ENCODE results near the gene PRDX5.
A peak's percentile ranks its signal among the peaks of the same experiment; 100 is the strongest.

Gene PRDX5

GRCh38 chr11:64355078-64355940 lies 37.4 kb downstream of the PRDX5 start:
- Histone ChIP-seq H3K4me3 (ENCODE audit: low read length, poor library complexity, severe bottlenecking) (no peak overlapping the region), H3K27me3 (ENCODE audit: insufficient read depth, low read length, poor library complexity, severe bottlenecking) (no peaks in the 10 kb centered on the region), H4K20me1 (ENCODE audit: insufficient read depth, low read length, poor library complexity, severe bottlenecking) (peaks cover 5% of the 10 kb centered on the region), H3K9me2 (replicated peaks; ENCODE audit: low read depth, low read length) (no peaks in the 10 kb centered on the region), H3K79me2 (ENCODE audit: insufficient read depth, low read length) (peaks cover 17% of the 10 kb centered on the region; the same call in 1 of the 2 replicates), H3K9me3 (ENCODE audit: insufficient read depth, low read depth, low read length) (no peaks in the 10 kb centered on the region), H3K36me3 (ENCODE audit: insufficient read depth, low read length) (no peaks in the 10 kb centered on the region), H3K4me1 (ENCODE audit: insufficient read depth, low read length, poor library complexity, severe bottlenecking) (peaks cover 21% of the 10 kb centered on the region), H3K9ac (ENCODE audit: low read depth, low read length, poor library complexity, severe bottlenecking) (no peak overlapping the region), H3F3A (ENCODE audit: low read depth) (no peaks in the 10 kb centered on the region), H2AFZ (ENCODE audit: low read length) (no peak overlapping the region), H3K4me2 (ENCODE audit: low read depth, low read length, poor library complexity, severe bottlenecking) (no peak overlapping the region)
- no peak for TF ChIP-seq EZH2phosphoT487 (IDR thresholded peaks at IDR 0.05; ENCODE audit: borderline replicate concordance)
- TF ChIP-seq CTCF (conservative IDR thresholded peaks at IDR 0.05; ENCODE audit: low read length): peak; percentile 45

- no peaks in the 10 kb centered on the region for H3K27me3 ChIP-seq (ENCODE audit: insufficient read depth, low read length, poor library complexity, severe bottlenecking)
- H4K20me1 ChIP-seq (ENCODE audit: insufficient read depth, low read length, poor library complexity, severe bottlenecking): peaks cover 5% of the 10 kb centered on the region
- no peaks in the 10 kb centered on the region for H3F3A ChIP-seq (ENCODE audit: low read depth)
- no peak overlapping the region for H3K9ac ChIP-seq (ENCODE audit: low read depth, low read length, poor library complexity, severe bottlenecking)
- H3K36me3 ChIP-seq (ENCODE audit: insufficient read depth, low read length): peaks cover 6% of the 10 kb centered on the region; the same call in 1 of the 2 replicates
- H3K9me2 ChIP-seq (replicated peaks; ENCODE audit: low read depth, low read length): no peaks in the 10 kb centered on the region
- peaks cover 18% of the 10 kb centered on the region; the same call in 1 of the 2 replicates for H3K79me2 ChIP-seq (ENCODE audit: insufficient read depth, low read length)
- H3K4me3 ChIP-seq (ENCODE audit: low read length, poor library complexity, severe bottlenecking): no peak overlapping the region
- no peaks in the 10 kb centered on the region for H3K9me3 ChIP-seq (ENCODE audit: insufficient read depth, low read depth, low read length)
- peaks cover 29% of the 10 kb centered on the region for H3K4me1 ChIP-seq (ENCODE audit: insufficient read depth, low read length, poor library complexity, severe bottlenecking)
- no peak overlapping the region for H3K4me2 ChIP-seq (ENCODE audit: low read depth, low read length, poor library complexity, severe bottlenecking)
- TF ChIP-seq EZH2phosphoT487 (IDR thresholded peaks at IDR 0.05; ENCODE audit: borderline replicate concordance) (no peak), CTCF (conservative IDR thresholded peaks at IDR 0.05; ENCODE audit: low read length) (peak; percentile 76)
- no peak overlapping the region for H2AFZ ChIP-seq (ENCODE audit: low read length)
These were observed 38.8 kb downstream of the PRDX5 start for GRCh38 chr11:64356498-64357411.

DNA sequence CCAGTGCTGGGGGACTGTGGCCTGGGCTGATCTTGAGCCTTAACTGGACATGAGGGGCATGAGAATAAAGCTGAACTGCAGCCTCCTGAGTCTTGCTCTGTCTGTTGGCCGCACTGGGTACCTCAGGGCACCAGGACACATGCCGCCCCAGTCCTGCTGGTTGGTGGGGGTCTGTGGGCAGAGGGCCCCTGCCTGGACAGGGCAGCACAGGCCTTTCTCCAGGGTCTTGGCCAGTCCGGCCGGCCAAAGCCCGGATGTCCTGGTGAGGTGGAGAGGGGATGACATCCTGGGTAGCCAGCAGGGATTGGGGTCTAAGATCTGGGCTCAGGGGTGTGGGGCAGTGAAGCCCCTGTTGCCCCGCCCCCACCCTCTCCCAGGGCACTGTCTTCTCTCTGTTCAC lies 39.5 kb downstream of the PRDX5 start:
- no peak overlapping the region for H2AFZ ChIP-seq (ENCODE audit: low read length)
- H3K4me3 ChIP-seq (ENCODE audit: low read length, poor library complexity, severe bottlenecking): no peak overlapping the region
- peaks cover 5% of the 10 kb centered on the region for H4K20me1 ChIP-seq (ENCODE audit: insufficient read depth, low read length, poor library complexity, severe bottlenecking)
- H3K79me2 ChIP-seq (ENCODE audit: insufficient read depth, low read length): peaks cover 18% of the 10 kb centered on the region; the same call in 1 of the 2 replicates
- H3K27me3 ChIP-seq (ENCODE audit: insufficient read depth, low read length, poor library complexity, severe bottlenecking): no peaks in the 10 kb centered on the region
- no peaks in the 10 kb centered on the region for H3K9me3 ChIP-seq (ENCODE audit: insufficient read depth, low read depth, low read length)
- H3K4me1 ChIP-seq (ENCODE audit: insufficient read depth, low read length, poor library complexity, severe bottlenecking): peaks cover 29% of the 10 kb centered on the region
- peaks cover 6% of the 10 kb centered on the region; the same call in 1 of the 2 replicates for H3K36me3 ChIP-seq (ENCODE audit: insufficient read depth, low read length)
- peak overlapping the region; percentile 96 for H3K4me2 ChIP-seq (ENCODE audit: low read depth, low read length, poor library complexity, severe bottlenecking)
- no peak for TF ChIP-seq EZH2phosphoT487 (IDR thresholded peaks at IDR 0.05; ENCODE audit: borderline replicate concordance)
- TF ChIP-seq CTCF (conservative IDR thresholded peaks at IDR 0.05; ENCODE audit: low read length): no peak
- H3F3A ChIP-seq (ENCODE audit: low read depth): no peaks in the 10 kb centered on the region
- H3K9me2 ChIP-seq (replicated peaks; ENCODE audit: low read depth, low read length): no peaks in the 10 kb centered on the region
- H3K9ac ChIP-seq (ENCODE audit: low read depth, low read length, poor library complexity, severe bottlenecking): no peak overlapping the region
